IPS-15b (cell line): ENCODE results near the gene RIPK4.

Source experiments
- H3K27me3 ChIP-seq: one replicate; pipeline ENCODE4 v1.6.1; 2013; ENCODE audit warnings: low read length; ENCODE audit not compliant: control insufficient read depth, insufficient read depth
- H3K36me3 ChIP-seq: one replicate; pipeline ENCODE4 v1.6.1; 2013; ENCODE audit warnings: low read length; ENCODE audit not compliant: control insufficient read depth, insufficient read depth
- H3K4me1 ChIP-seq: one replicate; pipeline ENCODE4 v1.6.1; 2013; ENCODE audit warnings: mild to moderate bottlenecking, low read length; ENCODE audit not compliant: control insufficient read depth, insufficient read depth
- H3K4me3 ChIP-seq: one replicate; pipeline ENCODE4 v1.5.1; 2013; ENCODE audit warnings: low read depth, low read length
- H3K9ac ChIP-seq: one replicate; pipeline ENCODE4 v1.6.1; 2013; ENCODE audit warnings: low read depth, mild to moderate bottlenecking, low read length
- H3K9me3 ChIP-seq: one replicate; pipeline ENCODE4 v1.6.1; 2013; ENCODE audit warnings: mild to moderate bottlenecking, low read length; ENCODE audit not compliant: control insufficient read depth, insufficient read depth

The RIPK4 gene

DNA sequence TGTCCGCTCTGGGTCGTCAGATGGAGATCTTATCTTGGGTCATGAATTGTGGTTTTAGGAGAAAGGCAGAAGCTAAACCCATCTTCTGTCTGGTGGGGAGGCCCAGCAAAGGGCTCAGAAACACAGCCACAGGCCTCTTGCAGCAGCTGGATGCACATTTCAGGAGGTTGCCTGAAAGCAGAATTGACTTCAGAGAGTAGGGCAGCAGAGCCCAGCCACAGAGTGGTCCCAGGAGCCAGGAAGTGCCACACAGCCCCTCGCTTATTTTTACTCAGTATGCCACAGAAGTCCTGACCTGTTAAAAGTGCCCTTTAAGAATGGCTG lies 8.3 kb upstream of the RIPK4 start:
- peaks cover 35% of the 10 kb centered on the region for H3K27me3 ChIP-seq
- H3K36me3 ChIP-seq, result no peaks in the 10 kb centered on the region
- no peaks in the 10 kb centered on the region for H3K9me3 ChIP-seq
- H3K4me3 ChIP-seq, result no peak overlapping the region
- H3K9ac ChIP-seq, result no peak overlapping the region
- peaks cover 3% of the 10 kb centered on the region for H3K4me1 ChIP-seq

- H3K36me3 ChIP-seq, result no peaks in the 10 kb centered on the region
- peaks cover 40% of the 10 kb centered on the region for H3K27me3 ChIP-seq
- H3K9ac ChIP-seq, result no peak overlapping the region
- no peak overlapping the region for H3K4me3 ChIP-seq
- peaks cover 3% of the 10 kb centered on the region for H3K4me1 ChIP-seq
- no peaks in the 10 kb centered on the region for H3K9me3 ChIP-seq
Observed at GRCh38 chr21:41774467-41775148, 7.8 kb upstream of the RIPK4 start.

GRCh38 chr21:41772351-41773080 lies 5.7 kb upstream of the RIPK4 start:
- H3K27me3 ChIP-seq, result peaks cover 57% of the 10 kb centered on the region
- H3K9ac ChIP-seq, result no peak overlapping the region
- H3K9me3 ChIP-seq, result no peaks in the 10 kb centered on the region
- peaks cover 9% of the 10 kb centered on the region for H3K4me1 ChIP-seq
- H3K36me3 ChIP-seq, result no peaks in the 10 kb centered on the region
- no peak overlapping the region for H3K4me3 ChIP-seq

DNA sequence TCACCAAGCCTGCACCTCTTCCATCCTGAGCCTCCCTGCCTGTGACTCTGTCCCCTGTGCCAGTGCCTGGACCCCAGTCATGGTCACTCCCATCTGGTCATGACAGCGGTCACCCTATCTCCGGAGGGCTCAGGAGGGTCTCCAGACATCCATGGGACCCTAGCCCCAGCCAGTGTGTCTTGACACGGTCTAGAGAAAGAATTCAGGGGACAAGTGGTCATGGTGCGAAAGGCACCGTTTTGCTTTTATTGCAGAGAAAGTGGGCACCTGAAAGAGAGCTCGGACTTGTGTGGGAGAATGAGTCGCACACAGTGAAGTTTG lies 4.7 kb upstream of the RIPK4 start:
- peaks cover 58% of the 10 kb centered on the region for H3K27me3 ChIP-seq
- H3K4me3 ChIP-seq, result no peak overlapping the region
- no peaks in the 10 kb centered on the region for H3K36me3 ChIP-seq
- peaks cover 9% of the 10 kb centered on the region for H3K4me1 ChIP-seq
- H3K9ac ChIP-seq, result no peak overlapping the region
- no peaks in the 10 kb centered on the region for H3K9me3 ChIP-seq

DNA sequence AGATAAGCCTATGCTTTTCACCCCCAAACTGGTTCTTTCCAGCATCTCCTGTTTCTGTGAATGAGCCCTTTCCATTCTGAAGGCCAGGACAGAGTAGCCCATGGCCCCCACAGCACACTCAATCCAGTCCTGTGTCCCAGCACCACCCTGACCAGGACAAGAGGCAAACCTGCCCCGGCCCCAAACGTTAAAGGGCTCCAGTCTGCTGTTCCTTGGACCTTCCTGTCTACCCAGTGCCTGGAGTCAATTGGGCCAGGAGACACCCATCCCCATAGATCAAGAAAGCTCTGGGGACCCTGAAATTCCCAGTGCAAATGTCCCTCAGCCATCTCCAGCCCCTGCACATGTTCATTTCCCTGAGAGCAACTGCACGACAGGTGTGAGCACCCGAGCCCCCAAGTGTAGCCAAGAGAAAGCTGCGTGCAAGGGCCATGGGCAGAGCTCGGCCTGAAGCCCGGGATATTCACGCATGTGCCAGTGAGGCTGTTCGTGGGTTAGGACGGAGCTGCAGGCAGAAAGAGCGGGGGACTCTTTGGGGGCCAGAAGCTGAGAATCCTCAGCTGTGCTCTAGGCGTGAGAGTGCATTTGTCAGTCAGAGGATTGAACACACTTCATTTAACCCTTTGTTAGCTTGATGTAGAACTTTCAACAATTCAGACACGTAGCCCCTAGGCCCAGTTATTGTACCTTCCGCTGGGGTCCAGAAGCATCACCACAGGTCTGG lies 4.2 kb upstream of the RIPK4 start:
- H3K4me1 ChIP-seq, result peaks cover 9% of the 10 kb centered on the region
- no peak overlapping the region for H3K4me3 ChIP-seq
- H3K36me3 ChIP-seq, result no peaks in the 10 kb centered on the region
- H3K27me3 ChIP-seq, result peaks cover 61% of the 10 kb centered on the region
- no peak overlapping the region for H3K9ac ChIP-seq
- H3K9me3 ChIP-seq, result no peaks in the 10 kb centered on the region

- no peaks in the 10 kb centered on the region for H3K36me3 ChIP-seq
- no peak overlapping the region for H3K9ac ChIP-seq
- peaks cover 17% of the 10 kb centered on the region for H3K4me1 ChIP-seq
- peaks cover 70% of the 10 kb centered on the region for H3K27me3 ChIP-seq
- H3K4me3 ChIP-seq, result no peak overlapping the region
- H3K9me3 ChIP-seq, result no peaks in the 10 kb centered on the region
Observed at GRCh38 chr21:41769933-41770332, 3.1 kb upstream of the RIPK4 start.

DNA sequence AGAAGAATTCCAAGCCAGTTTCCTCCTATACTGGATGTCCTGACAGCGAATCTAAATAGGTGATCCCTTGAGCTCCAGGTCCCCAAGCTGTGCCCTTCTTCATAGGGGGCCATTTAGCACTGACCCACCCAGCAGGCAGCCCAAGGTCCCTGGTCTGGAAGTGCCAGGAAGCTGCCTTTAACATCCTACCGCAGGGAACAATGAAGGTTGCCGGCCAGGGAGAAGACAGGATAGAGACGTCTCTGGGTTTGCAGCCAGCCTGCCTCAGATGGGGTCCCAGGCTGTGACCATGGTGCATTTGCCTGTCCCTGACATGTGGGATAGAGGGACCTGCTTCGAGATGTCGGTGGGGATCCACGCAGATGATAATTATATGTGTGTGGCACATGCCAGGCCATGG lies 2.7 kb upstream of the RIPK4 start:
- H3K9me3 ChIP-seq, result no peaks in the 10 kb centered on the region

DNA sequence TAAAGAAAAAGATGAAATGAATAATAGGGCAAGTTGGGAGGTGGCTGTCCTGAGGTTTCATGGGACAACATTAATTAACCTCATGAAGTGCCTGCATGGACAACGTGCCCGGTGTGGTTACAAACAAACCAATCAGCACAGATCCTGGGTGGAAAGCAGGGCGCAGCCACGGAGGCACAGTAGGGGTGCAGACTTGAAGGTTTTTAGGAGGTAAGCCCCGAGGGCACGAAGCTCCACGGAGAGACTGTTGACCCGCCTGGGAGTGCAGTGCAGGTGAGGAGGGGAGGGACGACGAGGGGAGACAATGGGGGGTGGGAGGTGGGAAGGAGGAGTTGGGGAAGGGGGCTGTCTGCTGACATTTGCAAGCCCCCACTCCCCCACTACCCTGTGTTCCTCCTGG lies 2.3 kb upstream of the RIPK4 start:
- Histone ChIP-seq H3K4me1 (peaks cover 22% of the 10 kb centered on the region), H3K9ac (no peak overlapping the region), H3K36me3 (no peaks in the 10 kb centered on the region), H3K27me3 (peaks cover 79% of the 10 kb centered on the region), H3K4me3 (peak overlapping the region; percentile 39), H3K9me3 (no peaks in the 10 kb centered on the region)

More for the DNA sequence above, 2.7 kb upstream of the RIPK4 start:
- Histone ChIP-seq H3K27me3 (peaks cover 75% of the 10 kb centered on the region), H3K4me3 (peak overlapping the region; percentile 28), H3K4me1 (peaks cover 21% of the 10 kb centered on the region), H3K9ac (no peak overlapping the region), H3K36me3 (no peaks in the 10 kb centered on the region)

GRCh38 chr21:41768437-41769042 lies 1.7 kb upstream of the RIPK4 start:
- H3K27me3 ChIP-seq, result peaks cover 84% of the 10 kb centered on the region
- no peaks in the 10 kb centered on the region for H3K9me3 ChIP-seq
- H3K36me3 ChIP-seq, result no peaks in the 10 kb centered on the region
- peak overlapping the region; percentile 39 for H3K4me3 ChIP-seq
- peaks cover 22% of the 10 kb centered on the region for H3K4me1 ChIP-seq
- H3K9ac ChIP-seq, result no peak overlapping the region

DNA sequence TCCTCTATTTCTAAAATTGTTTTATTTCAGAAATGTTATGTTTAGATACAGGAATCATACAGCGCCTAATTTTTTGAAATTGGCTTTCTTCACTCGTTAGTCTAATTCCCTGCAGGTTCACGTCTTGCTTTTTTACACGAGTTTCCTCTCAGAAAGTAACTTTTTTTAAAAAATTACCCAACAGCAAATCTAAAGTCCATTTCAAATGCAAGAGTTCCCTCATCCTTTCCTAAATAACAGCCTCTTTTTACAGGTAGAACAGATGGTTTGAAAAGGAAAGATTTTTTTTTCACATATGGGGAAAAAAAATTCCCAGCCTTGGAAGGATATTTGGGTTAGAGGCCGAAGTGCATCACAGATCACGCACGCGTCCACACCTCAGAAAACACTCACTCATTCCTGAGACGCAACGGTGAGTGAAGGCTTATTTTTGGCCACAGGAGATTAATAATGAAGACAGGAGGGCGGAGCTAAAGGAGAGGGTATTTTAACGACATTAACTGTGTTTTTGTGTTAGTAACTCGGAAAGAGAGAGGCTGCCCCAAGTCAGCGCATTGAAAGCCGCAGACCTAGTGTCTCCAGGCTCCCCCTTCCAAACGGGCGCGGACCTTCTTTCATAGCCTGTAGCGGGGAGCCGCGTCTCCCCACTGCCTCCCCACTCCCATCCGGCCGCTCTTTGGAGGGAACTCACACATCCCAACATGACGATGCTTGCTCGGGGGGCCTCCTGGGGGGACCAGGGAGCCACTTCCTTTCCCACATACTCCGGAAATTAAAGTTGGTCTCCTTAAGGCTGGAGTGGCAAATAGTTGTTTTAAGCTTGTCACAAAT lies 969 bp upstream of the RIPK4 start:
- peaks cover 88% of the 10 kb centered on the region for H3K27me3 ChIP-seq
- H3K36me3 ChIP-seq, result no peaks in the 10 kb centered on the region
- peak overlapping the region; percentile 39 for H3K4me3 ChIP-seq
- no peak overlapping the region for H3K9ac ChIP-seq
- no peaks in the 10 kb centered on the region for H3K9me3 ChIP-seq
- peaks cover 28% of the 10 kb centered on the region for H3K4me1 ChIP-seq
